Measurements from ENCODE around the gene TRPM5. TPM values are rescaled to one million over a fixed set of nuclear protein-coding genes. Genes with fewer than 3 reads are reported as not detected.

Gene TRPM5
- total and polyA plus RNA-seq, 2 of the 8 experiments (the other 6 are each of a cell fraction or from before 2014, with no cell fraction given): 0.02 TPM; not detected in 1

- no peak overlapping the region for H4K8ac ChIP-seq (ENCODE audit: extremely low read depth, insufficient read depth, low read length)
- no peaks in the 10 kb centered on the region for H3K36me3 ChIP-seq (ENCODE audit: control insufficient read depth in 2 of 4, insufficient read depth in 4 of 4, low read length in 3 of 4)
- H3K23ac ChIP-seq (ENCODE audit: insufficient read length): no peak overlapping the region
- H3K79me1 ChIP-seq (ENCODE audit: low read depth, low read length): no peaks in the 10 kb centered on the region
- H3K4me1 ChIP-seq (replicated peaks in 1 of 4; ENCODE audit: control insufficient read depth in 3 of 4, insufficient read depth in 4 of 4, low read length in 3 of 4): no peaks in the 10 kb centered on the region
- no peaks in the 10 kb centered on the region; the same call in 1 of the 2 replicates for H3K23me2 ChIP-seq (ENCODE audit: low read depth, low read length)
- no peak overlapping the region for H4K5ac ChIP-seq (ENCODE audit: insufficient read length, low read depth, low read length)
- H2BK120ac ChIP-seq (replicated peaks; ENCODE audit: low read depth, low read length): no peak overlapping the region
- H3K14ac ChIP-seq (ENCODE audit: insufficient read length): no peak overlapping the region
- no peak overlapping the region for H3K4me3 ChIP-seq (ENCODE audit: extremely low read depth in 1 of 4, insufficient read depth in 2 of 4, low read depth in 3 of 4, low read length in 4 of 4)
- H3K4ac ChIP-seq (replicated peaks; ENCODE audit: insufficient read length, low read depth, low read length): no peak overlapping the region
- peaks cover 0 to 27% (median 18%) of the 10 kb centered on the region in 4 experiments; a peak in 6 of 7 replicates for H3K27me3 ChIP-seq (replicated peaks in 1 of 4; ENCODE audit: control insufficient read depth in 3 of 4, extremely low read depth in 1 of 4, insufficient read depth in 3 of 4, low read length in 3 of 4)
- 73% methylated on average over 8 of the region's 8 CpGs; no CpG with 5 or more reads in 1 of the 2 experiments for WGBS, 2 experiments (ENCODE audit: extremely low coverage in 1 of 2, insufficient coverage in 1 of 2, insufficient read length in 1 of 2, insufficient replicate concordance in 2 of 2, low coverage in 1 of 2, low lambda C conversion rate in 2 of 2, missing lambda C conversion rate in 1 of 2)
- no peaks in the 10 kb centered on the region for H3K9me3 ChIP-seq (ENCODE audit: insufficient read depth in 2 of 2, low read depth in 1 of 2, low read length in 1 of 2)
- no peak for DNase-seq (ENCODE audit: low read depth in 1 of 2, low spot score in 2 of 2)
- no peak overlapping the region for H3K9ac ChIP-seq (replicated peaks in 1 of 4; ENCODE audit: extremely low read depth in 1 of 4, low read depth in 3 of 4, low read length in 3 of 4)
- no peak overlapping the region for H3K18ac ChIP-seq (ENCODE audit: extremely low read depth, low read length)
- H2AK5ac ChIP-seq (ENCODE audit: low read depth, low read length): no peak overlapping the region
- peaks cover 0 to 9% of the 10 kb centered on the region in 2 experiments for H4K20me1 ChIP-seq (replicated peaks in 1 of 2; ENCODE audit: control insufficient read depth in 1 of 2, insufficient read depth in 2 of 2, low read length in 2 of 2)
- H2BK20ac ChIP-seq (ENCODE audit: low read length): no peak overlapping the region
- H3K79me2 ChIP-seq (ENCODE audit: control insufficient read depth in 1 of 2, insufficient read depth in 2 of 2, low read length in 2 of 2): no peaks in the 10 kb centered on the region
- no peak overlapping the region for H2BK5ac ChIP-seq (ENCODE audit: low read depth, low read length)
- H3K56ac ChIP-seq (replicated peaks; ENCODE audit: insufficient read length, low read depth, low read length): no peak overlapping the region
- CTCF ChIA-PET (ENCODE audit: partially characterized antibody): interaction anchor here (1.0 to 1.7 kb wide), 3 partner anchors 54 to 163 kb away, joined by 3 to 7 read pairs (median 5); no protein-coding TSS in a partner anchor
- H3K4me2 ChIP-seq (ENCODE audit: insufficient read depth in 1 of 2, low read depth in 2 of 2, low read length in 2 of 2): no peak overlapping the region
- H2BK12ac ChIP-seq (ENCODE audit: low read depth, low read length): no peak overlapping the region
- no peak overlapping the region for H3K27ac ChIP-seq (ENCODE audit: low read depth, low read length)
- FAIRE-seq: no peak
- H4K91ac ChIP-seq (replicated peaks; ENCODE audit: insufficient read length, low read length): no peak overlapping the region
- POLR2A ChIA-PET (ENCODE audit: partially characterized antibody): no interaction called here
- H2BK15ac ChIP-seq (ENCODE audit: low read length): no peak overlapping the region
- no peak overlapping the region for H2AFZ ChIP-seq (ENCODE audit: low read length)
- TF ChIP-seq SIX5 (IDR thresholded peaks at IDR 0.05; ENCODE audit: low read depth, low read length): no peak
- no peak for TF ChIP-seq BCL11A (IDR thresholded peaks at IDR 0.05; ENCODE audit: low read depth in 2 of 2, low read length in 2 of 2)
- TF ChIP-seq ASH2L (IDR thresholded peaks at IDR 0.05; ENCODE audit: low read length): no peak
- no peak for TF ChIP-seq SP4 (IDR thresholded peaks at IDR 0.05; ENCODE audit: low read length)
- no peak for TF ChIP-seq CHD2 (IDR thresholded peaks at IDR 0.05; ENCODE audit: low read length)
- TF ChIP-seq TCF12 (IDR thresholded peaks at IDR 0.05; ENCODE audit: low read depth, low read length): no peak
- no peak for TF ChIP-seq ATF2 (IDR thresholded peaks at IDR 0.05; ENCODE audit: low read length)
- TF ChIP-seq SP2 (IDR thresholded peaks at IDR 0.05; ENCODE audit: low read length): no peak
- no peak for TF ChIP-seq GTF2F1 (IDR thresholded peaks at IDR 0.05; ENCODE audit: borderline replicate concordance, low read depth, low read length)
- no peak for TF ChIP-seq SAP30 (IDR thresholded peaks at IDR 0.05; ENCODE audit: insufficient read depth, insufficient replicate concordance, low read length)
- no peak for TF ChIP-seq SP1 (IDR thresholded peaks at IDR 0.05; ENCODE audit: low read depth, low read length)
- TF ChIP-seq POU5F1 (IDR thresholded peaks at IDR 0.05; ENCODE audit: low read depth, low read length): no peak
Measured at GRCh38 chr11:2472428-2473186, 28.3 kb upstream of the TRPM5 start.

Data from H1 (cell line).